ENCODE data around the gene HBM.
"Not testable (repeated sequence)": the region's sequence is repeated elsewhere in the genome, so short reads cannot be mapped to it uniquely, and the experiment has no call there.

The HBM gene

GRCh38 chr16:149024-149660, 16.6 kb upstream of the HBM start:
- DNase-seq, result no peak

- no peak for DNase-seq
Observed at GRCh38 chr16:152141-153128, 13.3 kb upstream of the HBM start, which contains the start of gene HBZ. TSS of gene HBZ (plus strand) at chr16:152644. CDS start at chr16:152910, 266 bp downstream.

GRCh38 chr16:153129-153521, 12.7 kb upstream of the HBM start:
- not testable (repeated sequence) for DNase-seq

GRCh38 chr16:153550-154216, 12.1 kb upstream of the HBM start:
- not testable (repeated sequence) for DNase-seq

- no peak for DNase-seq
Observed at GRCh38 chr16:154217-155030, 11.4 kb upstream of the HBM start.

- no peak for DNase-seq
Observed at GRCh38 chr16:155031-155398, 10.8 kb upstream of the HBM start.

GRCh38 chr16:159136-159849, 6.5 kb upstream of the HBM start:
- DNase-seq, result no peak

GRCh38 chr16:160242-160641, 5.5 kb upstream of the HBM start:
- not testable (repeated sequence) for DNase-seq

GRCh38 chr16:160691-161190, 5.0 kb upstream of the HBM start:
- no peak for DNase-seq

- DNase-seq, result no peak
Observed at GRCh38 chr16:162271-162991, 3.3 kb upstream of the HBM start.

GRCh38 chr16:163139-163538, 2.6 kb upstream of the HBM start:
- not testable (repeated sequence) for DNase-seq

GRCh38 chr16:163696-164095, 2.1 kb upstream of the HBM start:
- not testable (repeated sequence) for DNase-seq

GRCh38 chr16:164134-164823, 1.5 kb upstream of the HBM start:
- DNase-seq, result not testable (repeated sequence)

GRCh38 chr16:164827-165538, 795 bp upstream of the HBM start:
- DNase-seq, result no peak

GRCh38 chr16:166375-167121, 770 bp downstream of the HBM start:
- no peak for DNase-seq

- DNase-seq, result no peak
Observed at GRCh38 chr16:167122-167690, 1.4 kb downstream of the HBM start.

- no peak for DNase-seq
Observed at GRCh38 chr16:168424-168823, 2.6 kb downstream of the HBM start.

GRCh38 chr16:169014-169413, 3.2 kb downstream of the HBM start:
- DNase-seq, result no peak

GRCh38 chr16:170088-170507, 4.3 kb downstream of the HBM start:
- not testable (repeated sequence) for DNase-seq

Data from CD4-positive, alpha-beta T cell treated with Interferon gamma for 1 hour (primary cell).